ENCODE results near the gene DCANP1. TPM values are rescaled to one million over a fixed set of nuclear protein-coding genes. Genes with fewer than 3 reads are reported as not detected.
A peak's percentile ranks its signal among the peaks of the same experiment; 100 is the strongest.

DCANP1 gene
- total and polyA plus RNA-seq, 2 of the 13 experiments (the other 11 are each of a cell fraction or from before 2014, with no cell fraction given) = not detected

DNA sequence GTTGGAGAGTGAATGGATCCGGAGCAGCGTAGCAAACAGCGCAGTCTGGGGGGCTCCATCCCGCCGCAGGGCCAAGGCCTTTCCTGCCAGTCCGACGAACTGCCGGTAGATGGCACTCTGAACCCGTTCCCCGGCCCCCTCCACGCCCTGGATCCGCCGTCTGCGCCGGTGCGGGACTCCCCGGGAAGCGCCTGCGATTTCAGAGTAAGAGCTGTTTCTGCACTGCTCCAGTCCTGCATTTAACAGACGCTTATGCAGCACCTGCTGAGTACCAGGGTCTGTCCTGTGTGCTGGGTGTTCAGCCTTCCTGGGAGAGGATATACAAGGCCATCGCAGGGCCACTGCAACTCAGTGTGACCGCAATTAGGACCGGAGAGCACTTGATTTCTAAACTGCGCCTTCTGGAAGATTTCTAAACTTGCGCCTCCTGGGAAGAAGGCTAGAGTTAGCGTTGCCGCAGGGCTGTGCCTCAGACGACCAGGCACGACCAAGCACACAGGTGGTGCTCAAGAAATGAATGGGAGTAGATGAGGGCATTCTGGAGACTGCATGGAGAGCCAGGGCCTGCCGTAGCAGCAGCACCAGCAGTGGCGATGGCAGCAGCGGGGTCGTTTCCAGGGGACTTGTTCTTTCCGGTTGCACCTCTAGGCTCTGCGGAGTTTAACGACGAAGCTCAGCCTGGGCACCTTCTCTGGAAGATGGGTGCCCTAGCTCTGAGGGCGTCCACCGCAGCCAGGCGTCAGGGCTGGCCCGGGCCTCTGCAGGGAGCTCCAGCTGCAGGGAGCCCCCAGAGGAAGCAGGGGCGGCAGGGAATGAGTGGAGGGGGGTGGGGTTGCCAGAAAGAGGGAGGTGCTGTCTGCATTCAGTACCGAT, 19.3 kb upstream of the DCANP1 start (continued):
- TF ChIP-seq, protein P1, sequence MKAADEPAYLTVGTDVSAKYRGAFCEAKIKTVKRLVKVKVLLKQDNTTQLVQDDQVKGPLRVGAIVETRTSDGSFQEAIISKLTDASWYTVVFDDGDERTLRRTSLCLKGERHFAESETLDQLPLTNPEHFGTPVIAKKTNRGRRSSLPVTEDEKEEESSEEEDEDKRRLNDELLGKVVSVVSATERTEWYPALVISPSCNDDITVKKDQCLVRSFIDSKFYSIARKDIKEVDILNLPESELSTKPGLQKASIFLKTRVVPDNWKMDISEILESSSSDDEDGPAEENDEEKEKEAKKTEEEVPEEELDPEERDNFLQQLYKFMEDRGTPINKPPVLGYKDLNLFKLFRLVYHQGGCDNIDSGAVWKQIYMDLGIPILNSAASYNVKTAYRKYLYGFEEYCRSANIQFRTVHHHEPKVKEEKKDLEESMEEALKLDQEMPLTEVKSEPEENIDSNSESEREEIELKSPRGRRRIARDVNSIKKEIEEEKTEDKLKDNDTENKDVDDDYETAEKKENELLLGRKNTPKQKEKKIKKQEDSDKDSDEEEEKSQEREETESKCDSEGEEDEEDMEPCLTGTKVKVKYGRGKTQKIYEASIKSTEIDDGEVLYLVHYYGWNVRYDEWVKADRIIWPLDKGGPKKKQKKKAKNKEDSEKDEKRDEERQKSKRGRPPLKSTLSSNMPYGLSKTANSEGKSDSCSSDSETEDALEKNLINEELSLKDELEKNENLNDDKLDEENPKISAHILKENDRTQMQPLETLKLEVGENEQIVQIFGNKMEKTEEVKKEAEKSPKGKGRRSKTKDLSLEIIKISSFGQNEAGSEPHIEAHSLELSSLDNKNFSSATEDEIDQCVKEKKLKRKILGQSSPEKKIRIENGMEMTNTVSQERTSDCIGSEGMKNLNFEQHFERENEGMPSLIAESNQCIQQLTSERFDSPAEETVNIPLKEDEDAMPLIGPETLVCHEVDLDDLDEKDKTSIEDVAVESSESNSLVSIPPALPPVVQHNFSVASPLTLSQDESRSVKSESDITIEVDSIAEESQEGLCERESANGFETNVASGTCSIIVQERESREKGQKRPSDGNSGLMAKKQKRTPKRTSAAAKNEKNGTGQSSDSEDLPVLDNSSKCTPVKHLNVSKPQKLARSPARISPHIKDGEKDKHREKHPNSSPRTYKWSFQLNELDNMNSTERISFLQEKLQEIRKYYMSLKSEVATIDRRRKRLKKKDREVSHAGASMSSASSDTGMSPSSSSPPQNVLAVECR (CRISPR knock-in tag; IDR thresholded peaks at IDR 0.05; ENCODE audit: borderline replicate concordance) = no peak; the same call in 1 of the 2 replicates
- TF ChIP-seq ZNF124 (CRISPR knock-in tag; IDR thresholded peaks at IDR 0.05) (no peak), GATAD2A (CRISPR knock-in tag; IDR thresholded peaks at IDR 0.05) (0 out of 2 replicates have a peak, but pooled peaks have one; percentile 14), GABPB1 (CRISPR knock-in tag; IDR thresholded peaks at IDR 0.05) (peak; percentile 50; the same call in 1 of the 2 replicates), ZNF382 (CRISPR knock-in tag; IDR thresholded peaks at IDR 0.05; ENCODE audit: borderline replicate concordance) (no peak), PPARG (CRISPR knock-in tag; conservative IDR thresholded peaks at IDR 0.05) (no peak), SMC3 (IDR thresholded peaks at IDR 0.05; ENCODE audit: low read length) (peak; percentile 60; the same call in 1 of the 2 replicates), RBM39 (IDR thresholded peaks at IDR 0.05; ENCODE audit: low read depth, low read length, poor library complexity, severe bottlenecking) (peak; percentile 69), ZNF24 (IDR thresholded peaks at IDR 0.05) (no peak), ZNF274 (CRISPR knock-in tag; IDR thresholded peaks at IDR 0.05) (no peak), PHF21A (CRISPR knock-in tag; IDR thresholded peaks at IDR 0.05) (no peak), ZNF883 (CRISPR knock-in tag; IDR thresholded peaks at IDR 0.05; ENCODE audit: not compliant biosample characterization) (peak; percentile 65), ZNF547 (CRISPR knock-in tag; IDR thresholded peaks at IDR 0.05) (0 out of 2 replicates have a peak, but pooled peaks have one; percentile 35), TCF7L2 (IDR thresholded peaks at IDR 0.05; ENCODE audit: low read depth, low read length) (no peak), HMG20A (CRISPR knock-in tag; IDR thresholded peaks at IDR 0.05; ENCODE audit: borderline replicate concordance) (no peak), KAT8 (CRISPR knock-in tag; IDR thresholded peaks at IDR 0.05) (no peak), ZNF430 (CRISPR knock-in tag; IDR thresholded peaks at IDR 0.05) (no peak)
- TF ChIP-seq, protein P2, sequence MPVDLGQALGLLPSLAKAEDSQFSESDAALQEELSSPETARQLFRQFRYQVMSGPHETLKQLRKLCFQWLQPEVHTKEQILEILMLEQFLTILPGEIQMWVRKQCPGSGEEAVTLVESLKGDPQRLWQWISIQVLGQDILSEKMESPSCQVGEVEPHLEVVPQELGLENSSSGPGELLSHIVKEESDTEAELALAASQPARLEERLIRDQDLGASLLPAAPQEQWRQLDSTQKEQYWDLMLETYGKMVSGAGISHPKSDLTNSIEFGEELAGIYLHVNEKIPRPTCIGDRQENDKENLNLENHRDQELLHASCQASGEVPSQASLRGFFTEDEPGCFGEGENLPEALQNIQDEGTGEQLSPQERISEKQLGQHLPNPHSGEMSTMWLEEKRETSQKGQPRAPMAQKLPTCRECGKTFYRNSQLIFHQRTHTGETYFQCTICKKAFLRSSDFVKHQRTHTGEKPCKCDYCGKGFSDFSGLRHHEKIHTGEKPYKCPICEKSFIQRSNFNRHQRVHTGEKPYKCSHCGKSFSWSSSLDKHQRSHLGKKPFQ (CRISPR knock-in tag; IDR thresholded peaks at IDR 0.05; ENCODE audit: insufficient replicate concordance) = no peak
- TF ChIP-seq, protein P3, sequence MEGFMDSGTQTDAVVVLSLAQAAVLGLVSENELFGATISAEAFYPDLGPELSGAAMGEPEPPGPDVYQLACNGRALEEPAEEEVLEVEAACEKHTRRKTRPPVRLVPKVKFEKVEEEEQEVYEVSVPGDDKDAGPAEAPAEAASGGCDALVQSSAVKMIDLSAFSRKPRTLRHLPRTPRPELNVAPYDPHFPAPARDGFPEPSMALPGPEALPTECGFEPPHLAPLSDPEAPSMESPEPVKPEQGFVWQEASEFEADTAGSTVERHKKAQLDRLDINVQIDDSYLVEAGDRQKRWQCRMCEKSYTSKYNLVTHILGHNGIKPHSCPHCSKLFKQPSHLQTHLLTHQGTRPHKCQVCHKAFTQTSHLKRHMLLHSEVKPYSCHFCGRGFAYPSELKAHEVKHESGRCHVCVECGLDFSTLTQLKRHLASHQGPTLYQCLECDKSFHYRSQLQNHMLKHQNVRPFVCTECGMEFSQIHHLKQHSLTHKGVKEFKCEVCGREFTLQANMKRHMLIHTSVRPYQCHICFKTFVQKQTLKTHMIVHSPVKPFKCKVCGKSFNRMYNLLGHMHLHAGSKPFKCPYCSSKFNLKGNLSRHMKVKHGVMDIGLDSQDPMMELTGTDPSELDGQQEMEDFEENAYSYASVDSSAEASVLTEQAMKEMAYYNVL (CRISPR knock-in tag; IDR thresholded peaks at IDR 0.05; ENCODE audit: borderline replicate concordance) = no peak
- TF ChIP-seq, protein P4, sequence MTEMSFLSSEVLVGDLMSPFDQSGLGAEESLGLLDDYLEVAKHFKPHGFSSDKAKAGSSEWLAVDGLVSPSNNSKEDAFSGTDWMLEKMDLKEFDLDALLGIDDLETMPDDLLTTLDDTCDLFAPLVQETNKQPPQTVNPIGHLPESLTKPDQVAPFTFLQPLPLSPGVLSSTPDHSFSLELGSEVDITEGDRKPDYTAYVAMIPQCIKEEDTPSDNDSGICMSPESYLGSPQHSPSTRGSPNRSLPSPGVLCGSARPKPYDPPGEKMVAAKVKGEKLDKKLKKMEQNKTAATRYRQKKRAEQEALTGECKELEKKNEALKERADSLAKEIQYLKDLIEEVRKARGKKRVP (CRISPR knock-in tag; IDR thresholded peaks at IDR 0.05) = no peak

All from HepG2 (cell line).